H9 (cell line): ENCODE results near the gene PDCD11. TPM values are rescaled to one million over a fixed set of nuclear protein-coding genes. Genes with fewer than 3 reads are reported as not detected.

Source experiments
- DNase-seq: peaks from one replicate; pipeline ENCODE4 v3.0.0-alpha.2; 2017
- H2AFZ ChIP-seq: one replicate; pipeline ENCODE4 v1.6.1; 2013; ENCODE audit warnings: mild to moderate bottlenecking, low read length, control low read depth, moderate library complexity
- H2AK5ac ChIP-seq: 2 replicates; pipeline ENCODE4 v1.6.1; 2013; ENCODE audit warnings: low read length, control low read depth, mixed read lengths; ENCODE audit not compliant: insufficient read length
- H2BK120ac ChIP-seq: one replicate; pipeline ENCODE4 v1.6.1; 2013; ENCODE audit warnings: low read depth, mild to moderate bottlenecking, low read length, control low read depth, inconsistent platforms; ENCODE audit not compliant: poor library complexity, severe bottlenecking
- H2BK12ac ChIP-seq: 2 replicates; pipeline ENCODE4 v1.6.1; 2013; ENCODE audit warnings: low read length, control low read depth, mixed read lengths, low read depth; ENCODE audit not compliant: insufficient read length
- H2BK15ac ChIP-seq: 2 replicates; pipeline ENCODE4 v1.6.1; 2013; ENCODE audit warnings: low read depth, low read length, control low read depth
- H2BK20ac ChIP-seq: one replicate; pipeline ENCODE4 v1.6.1; 2013; ENCODE audit warnings: low read depth, mild to moderate bottlenecking, low read length, control low read depth, inconsistent platforms; ENCODE audit not compliant: poor library complexity, severe bottlenecking
- H2BK5ac ChIP-seq: 2 replicates; pipeline ENCODE4 v1.6.1; 2013; ENCODE audit warnings: low read length, control low read depth, mixed read lengths; ENCODE audit not compliant: insufficient read length
- H3K14ac ChIP-seq: 2 replicates; pipeline ENCODE4 v1.6.1; 2013; ENCODE audit warnings: low read length, control low read depth; ENCODE audit not compliant: insufficient read depth
- H3K18ac ChIP-seq: 2 replicates; pipeline ENCODE4 v1.6.1; 2013; ENCODE audit warnings: low read depth, mild to moderate bottlenecking, mixed read lengths, low read length, control low read depth; ENCODE audit not compliant: insufficient read length
- H3K23ac ChIP-seq: 2 replicates; pipeline ENCODE4 v1.6.1; 2013; ENCODE audit warnings: low read length, control low read depth, mixed read lengths, low read depth; ENCODE audit not compliant: insufficient read length
- H3K23me2 ChIP-seq: 2 replicates; pipeline ENCODE4 v1.6.1; 2013; ENCODE audit warnings: low read depth, mild to moderate bottlenecking, mixed read lengths, low read length, control low read depth; ENCODE audit not compliant: insufficient read length, poor library complexity, severe bottlenecking
- H3K27ac ChIP-seq: 2 replicates; pipeline ENCODE4 v1.5.1; 2013; ENCODE audit warnings: low read length, control low read depth, mixed read lengths, low read depth; ENCODE audit not compliant: insufficient read length
- H3K27me3 ChIP-seq: 2 replicates; pipeline ENCODE4 v1.6.1; 2013; ENCODE audit warnings: low read length, control low read depth, inconsistent platforms; ENCODE audit not compliant: insufficient read depth
- H3K4ac ChIP-seq: 2 replicates; pipeline ENCODE4 v1.6.1; 2013; ENCODE audit warnings: low read depth, mild to moderate bottlenecking, control low read depth, inconsistent platforms, low read length, moderate library complexity
- H3K4me1 ChIP-seq: 2 replicates; pipeline ENCODE4 v1.6.1; 2013; ENCODE audit warnings: low read length, control low read depth, inconsistent platforms; ENCODE audit not compliant: insufficient read depth
- H3K4me2 ChIP-seq: 2 replicates; pipeline ENCODE4 v1.6.1; 2013; ENCODE audit warnings: low read length, control low read depth, mixed read lengths; ENCODE audit not compliant: insufficient read length, insufficient read depth
- H3K56ac ChIP-seq: 2 replicates; pipeline ENCODE4 v1.6.1; 2013; ENCODE audit warnings: low read depth, mild to moderate bottlenecking, mixed read lengths, low read length, control low read depth; ENCODE audit not compliant: insufficient read length
- H3K79me1 ChIP-seq: 2 replicates; pipeline ENCODE4 v1.6.1; 2013; ENCODE audit warnings: low read depth, mild to moderate bottlenecking, moderate library complexity, low read length, control low read depth, inconsistent platforms; ENCODE audit not compliant: insufficient read depth, poor library complexity, severe bottlenecking
- H3K79me2 ChIP-seq: 2 replicates; pipeline ENCODE4 v1.6.1; 2013; ENCODE audit warnings: low read length, control low read depth, inconsistent platforms; ENCODE audit not compliant: insufficient read depth
- H3K9ac ChIP-seq: 2 replicates; pipeline ENCODE4 v1.6.1; 2013; ENCODE audit warnings: low read length, control low read depth, mixed read lengths; ENCODE audit not compliant: insufficient read length; ENCODE audit errors: extremely low read depth
- H3K9me3 ChIP-seq: one replicate; pipeline ENCODE4 v1.6.1; 2013; ENCODE audit warnings: low read depth, low read length, inconsistent platforms; ENCODE audit not compliant: control insufficient read depth
- H3T11ph ChIP-seq: one replicate; pipeline ENCODE4 v1.6.1; 2013; ENCODE audit warnings: mild to moderate bottlenecking, low read length, control low read depth, inconsistent platforms
- H4K20me1 ChIP-seq: one replicate; pipeline ENCODE4 v1.6.1; 2013; ENCODE audit not compliant: control insufficient read depth, insufficient read length, insufficient read depth
- H4K5ac ChIP-seq: 2 replicates; pipeline ENCODE4 v1.6.1; 2013; ENCODE audit warnings: low read depth, mild to moderate bottlenecking, mixed read lengths, low read length, control low read depth; ENCODE audit not compliant: insufficient read length
- H4K8ac ChIP-seq: replicated peaks from 2 replicates; pipeline ENCODE4 v1.6.1; 2013; ENCODE audit warnings: low read length, control low read depth, mixed read lengths, low read depth; ENCODE audit not compliant: insufficient read length
- H4K91ac ChIP-seq: 2 replicates; pipeline ENCODE4 v1.6.1; 2013; ENCODE audit warnings: low read depth, mild to moderate bottlenecking, moderate library complexity, mixed read lengths, low read length, control low read depth; ENCODE audit not compliant: insufficient read length
- H3K27ac Mint-ChIP-seq, 3 experiments: 2 replicates in 2 of 3; 3 replicates in 1 of 3; pipeline ENCODE4 v1.8.0; 2020 to 2021; ENCODE audit warnings: mixed read lengths in 3 of 3, mild to moderate bottlenecking in 1 of 3, moderate library complexity in 1 of 3
- H3K27me3 Mint-ChIP-seq: 2 replicates; pipeline ENCODE4 v1.8.0; 2021; ENCODE audit warnings: low read depth, mild to moderate bottlenecking, moderate library complexity, mixed read lengths
- H3K36me3 Mint-ChIP-seq, 3 experiments: 2 replicates in 2 of 3; 3 replicates in 1 of 3; pipeline ENCODE4 v1.8.0; 2020 to 2021; ENCODE audit warnings: low read depth in 3 of 3, mixed read lengths in 3 of 3; ENCODE audit not compliant: insufficient read depth in 1 of 3
- H3K4me1 Mint-ChIP-seq, 2 experiments: 2 replicates each; pipeline ENCODE4 v1.8.0; 2020; ENCODE audit warnings: mixed read lengths in 2 of 2
- H3K4me3 Mint-ChIP-seq, 2 experiments: 2 replicates in 1 of 2; 3 replicates in 1 of 2; pipeline ENCODE4 v1.8.0; 2020 to 2021; ENCODE audit warnings: mild to moderate bottlenecking in 2 of 2, mixed read lengths in 2 of 2, moderate library complexity in 1 of 2
- H3K9me3 Mint-ChIP-seq, 2 experiments: 2 replicates in 1 of 2; 3 replicates in 1 of 2; pipeline ENCODE4 v1.8.0; 2020; ENCODE audit warnings: mild to moderate bottlenecking in 2 of 2, mixed read lengths in 2 of 2, moderate library complexity in 1 of 2
- WGBS: extraction: QIAGEN DNeasy Blood & Tissue Kit; methylation state at CpG from one replicate; pipeline ENCODE4 v1.1.7; 2013; ENCODE audit warnings: missing lambda C conversion rate, low lambda C conversion rate, mixed read lengths; ENCODE audit not compliant: insufficient read length; ENCODE audit errors: extremely low coverage; 5-methylcytosine and 5-hydroxymethylcytosine counted together
- total RNA-seq: library from RNA; stranded (reverse); gene quantifications from 2 replicates; pipeline ENCODE4 v1.2.1, GENCODE V29; 2021
- TF ChIP-seq, protein P1 (sequence below): fragments of 200-600 bp; sonication (generic); conservative IDR thresholded peaks from 3 replicates; pipeline ENCODE4 v1.8.0; 2021; ENCODE audit warnings: antibody characterized with exemption, mild to moderate bottlenecking

The PDCD11 gene
- total RNA-seq, 1 experiment from 2014 or later, result 99.5 TPM

DNA sequence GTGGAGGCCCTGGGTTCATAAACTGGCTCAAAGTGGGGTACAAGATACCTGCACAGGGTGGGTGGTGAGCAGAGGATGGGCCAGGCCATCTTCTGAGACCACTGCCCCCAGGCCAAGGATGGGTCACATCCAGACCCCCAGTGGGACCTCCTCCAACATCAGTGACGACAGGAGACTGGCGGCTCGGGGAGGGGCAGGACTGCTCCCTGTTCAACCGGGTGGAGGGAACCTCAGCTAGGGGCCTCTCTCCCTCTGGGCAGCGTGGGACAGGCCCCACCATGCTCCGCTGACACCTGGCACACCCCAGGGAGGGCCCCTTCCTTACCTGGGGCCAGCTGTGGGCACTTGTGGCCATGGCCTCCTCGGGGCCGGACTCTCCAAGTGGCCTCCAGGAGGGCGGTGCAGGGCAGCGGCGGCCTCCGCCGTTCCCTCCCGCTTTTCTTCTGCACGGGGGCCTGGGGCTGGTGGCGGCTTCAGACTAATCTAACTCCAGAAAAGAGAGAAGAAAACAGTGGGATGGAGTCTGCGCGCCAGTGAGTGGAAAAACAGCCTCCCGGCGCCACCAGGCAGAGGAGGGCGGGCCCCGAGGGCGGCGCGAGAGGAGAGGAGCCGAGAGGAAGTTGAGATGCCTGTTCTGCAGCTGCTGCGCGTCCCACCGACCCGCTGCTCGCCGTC is 55.5 kb downstream of the PDCD11 start, which contains the start of gene CALHM2:
Gene CALHM2, minus strand, starts transcription at position 540 of the 675 bp plus-strand sequence. CDS start 2,429 bp downstream, outside the sequence.
- Histone ChIP-seq H4K5ac (no peak within 1 kb of the TSS), H3K4me2 (no peak within 1 kb of the TSS)

More for the DNA sequence above, 55.5 kb downstream of the PDCD11 start, which contains the start of gene CALHM2:
- Histone ChIP-seq H4K8ac (no peak within 1 kb of the TSS), H3K23ac (no peak within 1 kb of the TSS), H2BK15ac (no peak within 1 kb of the TSS), H4K91ac (no peak within 1 kb of the TSS), H2AFZ (no peak within 1 kb of the TSS), H3K79me1 (no peaks in the 10 kb centered on the region), H3K27me3 (no peaks in the 10 kb centered on the region), H3K56ac (no peak within 1 kb of the TSS), H2AK5ac (no peak within 1 kb of the TSS), H2BK120ac (no peak within 1 kb of the TSS), H2BK20ac (no peak within 1 kb of the TSS), H3K18ac (no peak within 1 kb of the TSS), H3K27ac (no peak within 1 kb of the TSS), H3K4ac (no peak within 1 kb of the TSS), H3K14ac (no peak within 1 kb of the TSS; the same call in 1 of the 2 replicates), H4K20me1 (no peaks in the 10 kb centered on the region), H3K4me1 (no peaks in the 10 kb centered on the region), H3K9ac (no peak within 1 kb of the TSS), H2BK12ac (no peak within 1 kb of the TSS), H2BK5ac (no peak within 1 kb of the TSS), H3K79me2 (no peaks in the 10 kb centered on the region), H3K23me2 (no peaks in the 10 kb centered on the region), H3T11ph (no peak within 1 kb of the TSS), H3K9me3 (no peaks in the 10 kb centered on the region)
- TF ChIP-seq, protein P1, sequence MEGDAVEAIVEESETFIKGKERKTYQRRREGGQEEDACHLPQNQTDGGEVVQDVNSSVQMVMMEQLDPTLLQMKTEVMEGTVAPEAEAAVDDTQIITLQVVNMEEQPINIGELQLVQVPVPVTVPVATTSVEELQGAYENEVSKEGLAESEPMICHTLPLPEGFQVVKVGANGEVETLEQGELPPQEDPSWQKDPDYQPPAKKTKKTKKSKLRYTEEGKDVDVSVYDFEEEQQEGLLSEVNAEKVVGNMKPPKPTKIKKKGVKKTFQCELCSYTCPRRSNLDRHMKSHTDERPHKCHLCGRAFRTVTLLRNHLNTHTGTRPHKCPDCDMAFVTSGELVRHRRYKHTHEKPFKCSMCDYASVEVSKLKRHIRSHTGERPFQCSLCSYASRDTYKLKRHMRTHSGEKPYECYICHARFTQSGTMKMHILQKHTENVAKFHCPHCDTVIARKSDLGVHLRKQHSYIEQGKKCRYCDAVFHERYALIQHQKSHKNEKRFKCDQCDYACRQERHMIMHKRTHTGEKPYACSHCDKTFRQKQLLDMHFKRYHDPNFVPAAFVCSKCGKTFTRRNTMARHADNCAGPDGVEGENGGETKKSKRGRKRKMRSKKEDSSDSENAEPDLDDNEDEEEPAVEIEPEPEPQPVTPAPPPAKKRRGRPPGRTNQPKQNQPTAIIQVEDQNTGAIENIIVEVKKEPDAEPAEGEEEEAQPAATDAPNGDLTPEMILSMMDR, result no peak
- DNase-seq, result peak; percentile 72
- Mint-ChIP-seq H3K4me1 (peaks cover 4 to 11% of the 10 kb centered on the region in 2 experiments; a peak in 3 of 4 replicates), H3K27ac (no peak within 1 kb of the TSS), H3K9me3 (no peaks in the 10 kb centered on the region), H3K4me3 (peak within 1 kb of the TSS in 1 of 2 experiments; percentile 67; a peak in 1 of 5 replicates), H3K36me3 (peaks cover 4 to 22% (median 18%) of the 10 kb centered on the region in 3 experiments), H3K27me3 (no peaks in the 10 kb centered on the region; the same call in 1 of the 2 replicates)
- no CpG with 5 or more reads among the region's 32 CpGs for WGBS
